GM18507 (cell line): Measurements from ENCODE around the gene SPX.

ENCODE experiments used
- DNase-seq: peaks from one replicate; pipeline ENCODE4 v3.0.0; 2011; ENCODE audit warnings: low read depth; ENCODE audit not compliant: insufficient read length; ENCODE audit errors: extremely low spot score
- FAIRE-seq: peaks from 2 replicates; lab custom pipeline; 2011; peaks lifted over from hg19 to GRCh38; lab: Jason Lieb, UNC

Gene SPX

GRCh38 chr12:21528953-21529352 is 2.9 kb downstream of the SPX start:
- FAIRE-seq (no peak), DNase-seq (no peak)

- no peak for FAIRE-seq
- no peak for DNase-seq
These were observed 3.4 kb downstream of the SPX start for GRCh38 chr12:21529456-21529855.

GRCh38 chr12:21538061-21538653 is 12.1 kb downstream of the SPX start:
- no peak for DNase-seq
- no peak for FAIRE-seq

GRCh38 chr12:21539797-21540196 is 13.7 kb downstream of the SPX start:
- FAIRE-seq (no peak), DNase-seq (no peak)

GRCh38 chr12:21541773-21542172 is 15.7 kb downstream of the SPX start:
- no peak for FAIRE-seq
- DNase-seq = no peak

GRCh38 chr12:21542403-21542802 is 16.3 kb downstream of the SPX start:
- DNase-seq = no peak
- FAIRE-seq = no peak

GRCh38 chr12:21543151-21543550 is 17.1 kb downstream of the SPX start:
- FAIRE-seq (no peak), DNase-seq (no peak)

GRCh38 chr12:21545557-21545956 is 19.5 kb downstream of the SPX start:
- DNase-seq (no peak), FAIRE-seq (no peak)

- FAIRE-seq (no peak), DNase-seq (no peak)
These were observed 20.6 kb downstream of the SPX start for GRCh38 chr12:21546716-21547115.

GRCh38 chr12:21547437-21547836 is 21.3 kb downstream of the SPX start:
- DNase-seq (no peak), FAIRE-seq (no peak)

- DNase-seq = no peak
- no peak for FAIRE-seq
These were observed 25.9 kb downstream of the SPX start for GRCh38 chr12:21551841-21552465.

GRCh38 chr12:21552635-21553328 is 26.7 kb downstream of the SPX start:
- no peak for FAIRE-seq
- no peak for DNase-seq

- FAIRE-seq (no peak), DNase-seq (no peak)
These were observed 27.2 kb downstream of the SPX start for GRCh38 chr12:21553329-21553675.

- DNase-seq = no peak
- no peak for FAIRE-seq
These were observed 32.1 kb downstream of the SPX start for GRCh38 chr12:21558100-21558679.

- no peak for FAIRE-seq
- DNase-seq = no peak
These were observed 33.9 kb downstream of the SPX start for GRCh38 chr12:21559855-21560569.

- FAIRE-seq = no peak
- DNase-seq = no peak
These were observed 35.1 kb downstream of the SPX start for GRCh38 chr12:21561158-21561557.

- no peak for FAIRE-seq
- DNase-seq = no peak
These were observed 36.8 kb downstream of the SPX start for GRCh38 chr12:21562859-21563258.

GRCh38 chr12:21566223-21566906 is 40.3 kb downstream of the SPX start:
- DNase-seq (no peak), FAIRE-seq (no peak)

GRCh38 chr12:21566907-21567394 is 40.9 kb downstream of the SPX start:
- DNase-seq (no peak), FAIRE-seq (no peak)

- FAIRE-seq (no peak), DNase-seq (no peak)
These were observed 42.0 kb downstream of the SPX start for GRCh38 chr12:21568115-21568514.
